SHP77 treated with DMSO at 0.1 percent for 48 hours (cell line): ENCODE measurements around the gene VAV3.

Experiments
- DNase-seq: peaks from one replicate; lab custom pipeline; 2025; lab: John Stamatoyannopoulos, UW

The VAV3 gene

DNA sequence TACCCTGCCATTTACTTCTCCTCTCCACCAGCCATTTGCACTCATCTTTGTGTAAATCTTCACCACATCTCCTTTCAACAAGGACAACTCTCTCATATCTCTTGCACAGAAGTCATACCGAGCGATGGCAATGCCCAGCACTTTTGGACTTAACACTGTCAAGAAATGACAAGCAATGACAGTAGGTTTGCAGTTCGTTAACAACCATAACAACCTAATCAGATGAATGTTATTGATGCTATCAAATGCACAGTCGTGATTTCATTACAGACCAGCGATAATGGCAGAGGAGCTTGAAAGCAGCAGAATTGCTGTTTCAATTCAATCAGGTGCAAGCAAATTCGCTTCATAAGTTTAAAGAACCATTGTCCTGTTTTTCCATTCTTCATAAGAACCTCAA, 390.9 kb downstream of the VAV3 start:
- no peak for DNase-seq

DNA sequence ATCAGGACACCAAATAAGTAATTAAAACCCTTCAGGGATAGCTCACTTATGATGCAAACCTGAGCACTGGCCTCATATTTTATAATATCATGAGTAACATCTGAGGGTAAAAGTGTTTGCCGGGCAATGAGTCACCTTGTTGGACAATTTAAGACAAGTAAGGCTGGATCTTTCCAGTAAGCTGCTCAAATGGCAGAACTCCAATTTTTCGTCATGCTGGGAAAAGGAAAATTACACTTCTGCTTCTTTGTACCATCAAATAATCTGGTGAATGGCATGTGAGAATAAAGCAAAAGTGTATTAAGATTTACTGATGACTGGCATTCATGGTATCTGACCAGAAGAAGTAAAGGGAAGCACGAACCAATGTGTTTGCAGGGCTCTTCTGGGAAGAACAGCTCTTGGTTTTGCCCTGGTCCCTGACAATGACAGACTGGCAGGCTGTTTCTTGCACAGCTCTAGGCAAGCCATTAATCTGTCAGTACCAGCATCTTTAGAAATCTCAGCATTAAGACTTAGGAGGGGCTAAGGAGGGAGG, 392.2 kb downstream of the VAV3 start:
- DNase-seq: peak; percentile 4

DNA sequence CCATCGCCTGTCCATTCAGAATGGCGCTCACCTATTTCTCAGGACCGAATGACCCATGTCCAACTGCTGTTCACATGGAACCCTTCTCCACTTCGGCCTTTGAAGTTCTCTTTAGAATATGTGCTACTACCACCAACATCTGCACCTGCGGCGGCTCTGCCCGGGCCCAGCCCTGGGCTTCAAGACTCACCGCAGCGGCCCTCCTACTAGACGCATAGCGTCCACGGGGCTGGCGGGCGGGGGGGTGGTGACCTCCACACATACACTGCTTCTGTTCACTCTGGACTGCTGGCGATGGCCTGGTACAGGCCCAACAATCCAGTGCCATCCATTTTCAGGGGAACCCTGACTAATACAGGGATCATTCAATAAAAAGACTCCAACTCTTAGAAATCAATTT, 394.2 kb downstream of the VAV3 start:
- DNase-seq: no peak

DNA sequence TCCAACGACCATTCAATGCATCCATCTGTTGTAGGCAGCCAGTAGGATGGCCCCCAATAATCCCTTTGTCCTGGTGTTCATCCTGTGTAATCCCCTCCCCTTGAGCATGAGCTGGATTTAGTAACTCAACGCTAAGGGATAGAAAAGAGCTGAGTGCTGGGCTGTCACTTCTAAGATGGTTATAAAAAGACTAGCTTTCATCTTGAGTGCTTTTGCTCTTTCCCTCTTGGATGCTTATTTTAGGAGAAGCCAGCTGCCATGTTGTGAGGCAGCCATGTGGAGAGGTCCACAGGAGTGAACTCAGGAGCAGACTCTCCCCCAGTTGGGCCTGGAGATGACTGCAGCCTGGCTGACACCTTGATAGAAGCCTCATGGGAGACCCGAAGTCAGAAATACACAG, 401.5 kb downstream of the VAV3 start:
- no peak for DNase-seq

DNA sequence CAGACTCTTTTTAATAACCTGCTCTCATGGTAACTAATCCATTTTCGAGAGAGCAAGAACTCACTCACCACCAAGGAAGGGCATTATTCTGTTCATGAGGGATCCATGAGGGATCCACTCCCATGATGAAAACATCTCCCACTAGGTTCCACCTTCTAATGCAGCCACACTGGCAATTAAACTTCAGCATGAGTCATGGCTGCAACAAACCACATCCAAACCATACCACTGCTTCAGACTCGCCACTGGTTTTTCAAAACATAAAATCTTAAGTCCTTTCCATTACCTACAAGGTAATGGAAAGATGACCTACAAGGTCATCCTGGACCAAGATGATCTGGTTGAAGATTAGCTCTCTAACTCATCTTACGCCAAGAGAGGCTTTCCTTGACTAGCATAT, 405.1 kb downstream of the VAV3 start:
- no peak for DNase-seq

DNA sequence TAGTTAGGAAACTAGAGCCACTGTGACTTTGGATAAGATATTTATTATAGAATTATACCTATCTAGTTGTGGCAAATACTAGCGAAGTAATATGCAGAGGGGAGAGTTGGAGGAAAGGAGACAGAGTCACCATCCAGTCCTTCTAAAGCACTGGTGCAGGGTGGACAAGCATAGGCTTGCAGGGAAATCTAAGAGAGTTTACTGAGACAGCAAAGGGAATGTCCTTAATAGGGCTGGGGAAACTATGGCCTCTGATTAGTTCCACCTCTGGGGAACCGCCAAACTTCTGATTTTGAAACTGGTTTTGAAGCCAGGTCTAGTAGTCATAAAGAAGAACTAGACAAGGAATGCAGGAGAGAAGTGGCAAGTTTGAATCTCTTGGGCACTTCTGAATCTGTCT, 407.9 kb downstream of the VAV3 start:
- DNase-seq: no peak

DNA sequence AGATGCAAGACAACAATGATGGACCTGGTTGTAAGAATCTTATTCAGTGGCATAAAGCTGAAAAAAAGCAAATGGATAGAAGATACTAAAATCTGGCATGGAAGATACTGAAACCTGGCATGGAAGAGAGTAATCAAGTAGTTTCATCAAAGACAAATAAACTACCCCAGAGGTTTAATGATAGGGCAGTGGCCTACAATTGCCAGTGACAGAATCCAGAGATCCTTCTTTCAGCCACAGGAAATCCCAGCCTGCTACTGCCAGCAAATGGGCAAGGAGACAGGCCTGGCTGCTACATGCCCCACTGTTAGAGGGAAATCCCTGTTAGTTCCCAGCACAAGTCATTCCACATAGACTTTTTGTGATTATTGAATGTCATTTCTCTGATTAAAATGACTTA, 409.4 kb downstream of the VAV3 start:
- no peak for DNase-seq

DNA sequence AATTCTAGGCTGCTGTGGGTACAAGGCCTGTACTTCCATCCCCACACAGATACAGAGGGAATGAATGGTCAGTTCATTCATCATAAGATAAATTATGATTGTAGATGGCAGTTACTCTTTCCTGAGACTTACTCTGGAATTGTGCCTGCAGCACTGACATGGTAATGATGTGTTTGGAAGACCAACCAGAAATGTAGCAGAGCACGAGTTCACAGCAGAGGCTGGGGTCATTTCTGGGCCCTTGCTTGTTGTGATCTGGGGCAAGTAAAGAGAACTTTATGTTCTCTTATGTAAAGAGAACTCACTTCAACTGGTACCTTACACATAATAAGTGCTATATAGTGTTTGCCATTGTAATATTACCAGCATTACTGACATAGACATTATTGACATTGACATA, 412.2 kb downstream of the VAV3 start:
- DNase-seq: no peak

DNA sequence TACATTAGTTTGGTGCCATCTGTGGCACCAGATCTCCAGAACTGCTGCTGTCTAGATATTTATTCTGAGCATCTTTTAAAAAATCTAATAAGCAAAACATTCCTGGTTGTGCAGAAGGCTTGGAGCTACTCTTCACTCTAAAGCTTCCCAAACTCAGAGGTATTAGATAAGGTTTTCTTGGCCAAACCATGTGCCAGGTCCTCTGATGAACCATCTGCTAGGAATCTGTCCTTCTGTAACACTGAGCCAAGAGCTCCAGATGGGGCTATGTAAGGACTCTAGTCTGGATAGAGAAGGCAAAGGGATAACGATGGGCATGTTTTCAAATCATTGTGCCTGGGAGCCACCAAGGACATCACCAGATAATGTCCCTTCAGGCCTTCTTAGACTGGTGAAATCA, 413.5 kb downstream of the VAV3 start:
- no peak for DNase-seq

DNA sequence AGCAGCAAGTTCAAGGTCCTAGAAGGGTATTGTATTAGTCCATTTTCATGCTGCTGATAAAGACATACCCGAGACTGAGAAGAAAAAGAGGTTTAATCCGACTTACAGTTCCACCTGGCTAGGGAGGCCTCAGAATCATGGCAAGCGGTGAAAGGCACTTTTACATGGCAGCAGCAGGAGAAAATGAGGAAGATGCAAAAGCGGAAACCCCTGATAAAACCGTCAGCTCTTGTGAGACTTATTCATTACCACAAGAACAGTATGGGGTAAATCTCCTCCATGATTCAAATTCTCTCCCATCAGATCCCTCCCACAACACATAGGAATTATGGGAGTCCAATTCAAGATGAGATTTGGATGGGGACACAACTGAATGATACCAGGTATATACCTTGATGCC, 414.6 kb downstream of the VAV3 start:
- no peak for DNase-seq

DNA sequence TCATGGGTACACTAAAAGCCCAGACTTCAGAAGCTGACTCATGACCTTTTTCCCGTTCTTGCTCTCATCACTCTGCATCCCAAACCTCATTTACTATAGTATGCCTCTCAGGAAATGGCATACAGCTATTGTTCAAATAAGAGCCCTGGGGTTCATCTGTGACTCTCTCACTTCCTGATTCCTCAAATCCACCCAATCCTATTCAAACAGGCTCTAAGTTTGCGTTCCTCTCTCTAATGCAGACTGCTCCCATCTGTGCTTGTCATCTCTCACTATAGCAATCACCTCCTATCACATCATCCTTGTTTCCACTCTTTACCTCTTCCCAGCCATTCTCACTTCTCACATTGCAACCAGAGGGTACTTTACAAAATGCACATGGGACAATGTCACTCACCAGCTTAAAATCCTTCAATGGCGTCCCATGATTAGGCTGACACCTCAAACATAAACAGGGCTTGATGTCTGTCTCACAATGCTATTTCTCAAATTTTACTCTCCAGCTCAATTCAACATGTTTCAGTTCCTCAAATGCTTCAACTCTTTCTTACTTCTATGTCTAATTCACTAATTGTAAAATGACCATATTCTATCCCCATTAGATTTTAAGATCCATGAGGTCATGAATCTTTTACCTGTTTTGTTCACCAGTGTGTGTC, 415.7 kb downstream of the VAV3 start:
- no peak for DNase-seq

DNA sequence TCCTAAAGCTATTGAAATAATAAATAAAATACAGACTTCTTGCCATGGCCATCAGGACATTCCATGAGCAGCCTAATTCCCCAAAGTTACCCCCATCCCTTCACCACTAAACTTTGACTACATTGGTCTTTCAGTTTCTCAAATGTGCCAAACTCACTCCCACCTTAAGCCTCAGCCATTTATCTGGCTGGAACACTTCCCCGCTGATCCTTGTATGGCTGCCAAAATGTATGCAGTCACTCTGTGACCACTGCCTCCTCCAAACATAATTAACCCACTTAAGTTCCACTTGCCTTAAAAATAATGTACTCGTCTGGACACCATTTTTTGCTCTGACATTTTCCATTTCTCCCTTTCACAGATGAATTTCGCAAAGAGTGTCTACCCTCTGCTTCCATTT, 416.7 kb downstream of the VAV3 start:
- no peak for DNase-seq

DNA sequence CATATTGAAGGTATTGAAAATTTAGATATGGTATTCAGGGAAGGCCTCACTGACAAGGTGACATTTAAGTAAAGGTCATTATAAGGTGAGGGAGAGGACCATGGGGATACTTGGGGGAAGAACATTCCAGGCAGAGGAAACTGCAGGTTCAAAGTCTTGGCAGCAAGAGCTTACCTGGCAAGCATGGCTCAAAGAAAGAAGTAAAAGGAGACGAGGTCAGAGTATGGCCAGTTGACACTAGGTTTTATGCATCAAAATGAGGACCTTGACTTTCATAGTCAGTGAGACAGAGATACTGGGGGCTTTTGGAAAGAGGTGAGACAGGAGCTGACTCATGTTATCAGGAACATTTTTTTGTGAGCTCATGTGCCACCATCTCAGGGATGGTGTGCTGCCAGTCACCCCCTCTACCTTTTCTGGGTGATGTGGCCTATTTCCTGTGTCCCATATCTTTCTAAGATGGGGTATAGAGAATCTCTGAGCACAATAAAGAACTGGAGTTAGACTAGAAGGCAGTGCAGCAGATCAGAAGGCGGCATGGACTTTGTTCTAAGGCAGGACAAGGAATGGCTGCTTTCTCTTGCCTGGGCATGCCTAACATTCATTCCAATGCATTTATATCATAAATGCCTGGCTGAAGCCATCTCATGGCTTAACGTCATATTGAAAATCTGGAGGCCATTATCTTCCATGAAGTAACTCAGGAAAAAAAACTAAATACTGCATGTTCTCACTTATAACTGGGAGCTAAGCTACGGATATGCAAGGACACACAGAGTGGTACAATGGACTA, 417.4 kb downstream of the VAV3 start:
- no peak for DNase-seq

DNA sequence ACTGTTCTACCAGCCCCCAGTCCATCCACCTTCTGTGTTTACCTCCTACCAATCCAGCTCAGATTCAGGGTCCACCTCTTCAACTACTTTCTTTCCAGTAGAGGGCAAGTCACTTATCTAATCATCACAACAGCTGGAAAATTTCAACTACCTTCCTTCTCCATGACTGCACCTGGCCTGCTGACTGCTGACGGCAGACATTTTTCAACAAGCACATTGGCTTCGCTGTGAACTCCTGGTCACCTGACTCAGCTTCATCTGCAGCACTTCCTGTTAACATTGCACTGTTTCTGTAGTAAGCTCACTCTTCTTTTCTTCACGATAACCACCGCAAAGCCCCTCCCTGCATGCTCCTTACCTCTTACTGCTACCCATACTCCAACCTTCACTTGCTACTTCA, 418.4 kb downstream of the VAV3 start:
- no peak for DNase-seq

DNA sequence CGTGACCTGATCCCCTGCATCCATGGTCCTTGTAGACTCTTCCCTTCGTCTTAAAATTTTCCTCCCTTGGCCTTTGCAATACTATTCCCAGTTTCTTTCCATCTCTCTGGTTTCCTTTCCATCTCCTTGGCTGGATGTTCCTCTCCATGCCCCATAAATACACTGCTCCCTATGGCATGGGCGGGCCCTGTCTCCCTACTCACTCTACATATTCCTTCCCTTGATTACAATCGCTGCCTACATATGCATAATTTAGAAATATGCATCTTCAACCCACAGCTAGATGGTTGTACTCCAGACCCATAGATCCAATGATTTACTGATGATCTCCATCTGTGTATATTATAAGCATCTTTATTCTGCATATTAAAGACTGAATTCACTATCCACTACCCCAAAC, 419.1 kb downstream of the VAV3 start:
- DNase-seq: no peak

DNA sequence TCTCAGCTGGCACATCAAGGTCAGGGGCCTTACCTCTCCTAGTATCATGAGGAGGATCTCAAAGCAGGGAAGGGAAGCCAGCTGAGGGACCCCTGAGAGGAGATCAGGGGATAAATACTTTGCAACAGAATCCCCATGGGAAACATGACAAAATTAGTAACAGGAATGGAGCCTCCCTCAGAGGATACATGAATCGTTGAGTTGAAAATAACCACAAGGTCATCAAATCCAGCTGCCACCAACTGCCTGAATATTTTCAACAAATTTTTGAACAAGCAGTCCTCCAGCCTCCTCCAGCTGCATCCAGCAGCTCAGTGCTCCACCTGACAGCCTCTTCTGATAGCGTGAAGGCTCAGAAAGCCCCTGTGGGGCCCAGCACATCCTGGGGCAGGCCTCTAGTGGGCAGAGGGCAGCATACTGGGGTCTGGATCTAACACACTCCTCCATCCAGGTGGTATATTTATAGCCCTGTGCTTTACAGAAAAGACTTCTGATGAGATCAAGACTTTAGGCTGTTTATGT, 419.9 kb downstream of the VAV3 start:
- DNase-seq: no peak

DNA sequence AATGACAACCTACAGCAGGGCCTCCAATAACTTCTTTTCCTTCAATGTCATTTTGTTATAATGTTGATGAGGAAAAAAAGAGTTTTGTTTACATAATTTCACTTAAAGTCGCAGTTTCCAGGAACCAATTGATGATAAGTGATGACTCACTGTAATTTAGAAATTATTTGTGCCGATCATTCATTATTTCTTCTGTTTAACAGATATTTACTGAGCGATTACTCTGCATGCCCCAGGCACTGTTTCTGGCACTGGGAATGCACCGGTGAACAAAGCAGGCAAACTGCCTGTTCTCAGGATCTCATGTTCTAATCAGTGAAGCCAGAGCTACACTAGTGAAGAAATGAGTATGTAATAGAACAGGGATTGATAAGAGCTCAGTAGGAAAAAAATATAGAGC, 420.7 kb downstream of the VAV3 start:
- DNase-seq: no peak

DNA sequence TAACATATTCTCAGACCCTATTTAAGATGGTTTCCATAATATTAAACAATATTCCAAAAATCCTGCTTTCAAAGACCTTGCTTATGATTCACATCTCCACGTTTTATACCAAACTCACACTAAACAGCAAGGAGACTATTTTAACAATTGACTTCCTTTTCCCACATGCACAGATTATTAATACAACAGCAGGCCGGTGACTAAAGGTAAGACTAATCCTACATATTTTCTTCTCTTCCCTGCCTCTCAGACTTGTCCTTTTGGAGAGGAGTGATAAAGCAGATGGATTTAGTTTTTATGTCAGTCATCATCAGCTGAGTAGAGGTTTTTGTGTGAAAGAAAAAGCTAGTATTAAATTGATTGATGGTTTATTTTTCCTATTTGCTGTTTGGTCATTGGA, 423.6 kb downstream of the VAV3 start:
- DNase-seq: no peak

DNA sequence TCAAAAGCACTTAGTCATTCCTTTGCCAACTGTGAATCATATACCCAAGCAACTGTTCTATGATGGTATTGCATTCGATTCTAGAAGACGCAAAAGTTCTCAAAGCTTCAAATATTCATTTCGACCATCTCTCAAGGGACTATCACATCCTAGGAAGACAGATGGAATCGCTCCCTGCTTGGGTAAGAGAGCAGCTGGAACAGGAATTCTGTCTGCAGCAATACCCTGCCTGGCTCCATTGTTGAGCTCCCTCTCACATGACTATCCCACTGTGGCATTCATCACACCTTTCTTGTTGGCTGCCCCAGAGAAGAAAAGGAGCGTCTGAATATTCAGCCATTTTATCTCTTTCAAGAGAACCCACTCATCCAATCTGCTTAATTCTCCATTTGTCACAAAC, 426.5 kb downstream of the VAV3 start:
- no peak for DNase-seq

DNA sequence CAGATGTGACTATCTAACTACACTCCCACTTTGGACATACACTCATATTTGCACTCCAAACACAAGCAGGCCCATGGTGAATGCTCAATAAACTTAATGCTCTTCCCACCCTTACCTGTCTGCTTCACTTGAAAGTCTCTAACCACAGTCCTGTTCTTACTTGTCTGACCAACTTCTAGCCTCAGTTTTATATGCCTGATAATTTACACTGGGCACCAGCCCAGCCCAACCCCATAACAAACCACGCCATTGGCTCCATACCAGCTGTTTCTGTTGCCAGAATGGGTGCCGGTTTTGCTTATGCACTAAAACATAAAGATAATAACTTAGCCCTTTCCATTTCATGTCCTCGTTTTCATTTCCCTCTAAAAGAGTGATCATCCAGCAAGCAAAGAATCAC, 428.7 kb downstream of the VAV3 start:
- no peak for DNase-seq

DNA sequence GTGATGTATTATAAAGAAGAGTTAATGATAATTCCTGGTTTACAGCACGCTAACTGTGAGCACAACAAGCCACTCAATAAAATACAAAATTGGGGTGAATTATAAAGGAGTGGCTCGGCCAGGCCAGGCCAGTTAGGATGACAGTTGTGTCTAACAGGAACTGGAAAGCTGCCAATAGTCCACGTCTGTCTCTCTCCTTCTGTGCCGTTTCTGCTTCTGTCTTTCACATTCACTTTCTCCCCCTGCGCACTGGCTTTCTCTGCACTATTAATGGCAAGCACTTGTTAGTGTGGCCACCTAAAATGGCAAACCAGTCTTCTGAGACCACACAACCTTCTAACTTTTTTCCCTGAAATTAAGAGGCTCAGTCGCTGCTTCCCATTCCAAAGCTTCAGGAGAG, 429.9 kb downstream of the VAV3 start:
- DNase-seq: peak; percentile 34

DNA sequence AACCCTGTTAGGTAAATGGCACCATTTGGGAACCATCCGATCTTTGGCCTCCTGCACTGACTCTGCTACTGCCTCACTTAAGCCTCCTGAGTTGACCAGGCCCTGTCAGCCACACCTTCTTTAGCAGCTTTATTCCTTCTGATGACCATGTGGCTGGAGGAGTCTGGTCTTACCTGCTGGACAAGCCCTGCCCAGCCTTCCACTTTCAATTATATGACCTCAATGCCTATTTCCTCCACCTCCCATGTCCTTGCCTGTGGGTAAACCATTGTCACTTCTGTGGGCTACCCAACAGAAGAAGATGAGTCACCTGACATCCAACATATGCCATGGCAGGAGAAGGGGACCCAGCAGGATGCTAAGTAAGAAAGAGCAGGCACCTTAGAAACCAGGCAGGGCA, 430.3 kb downstream of the VAV3 start:
- no peak for DNase-seq

DNA sequence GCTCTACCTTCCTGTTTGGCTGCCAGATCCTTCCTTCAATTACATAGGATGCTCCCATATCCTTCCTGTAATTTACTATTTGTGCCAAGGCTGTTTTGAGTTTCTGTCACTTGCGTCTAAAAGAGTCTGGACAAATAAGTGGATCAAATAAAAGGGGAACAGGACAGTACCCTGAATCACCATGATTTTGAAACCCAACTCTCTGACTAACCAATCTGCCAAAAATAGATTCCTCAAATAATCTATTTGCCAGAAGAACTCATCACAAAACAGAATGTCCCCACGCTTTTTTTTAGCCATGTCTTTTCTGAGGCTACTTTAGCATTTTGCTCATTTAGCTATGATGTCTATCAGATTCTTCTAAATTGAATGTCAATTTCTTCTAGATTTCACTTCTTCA, 431.5 kb downstream of the VAV3 start:
- no peak for DNase-seq

DNA sequence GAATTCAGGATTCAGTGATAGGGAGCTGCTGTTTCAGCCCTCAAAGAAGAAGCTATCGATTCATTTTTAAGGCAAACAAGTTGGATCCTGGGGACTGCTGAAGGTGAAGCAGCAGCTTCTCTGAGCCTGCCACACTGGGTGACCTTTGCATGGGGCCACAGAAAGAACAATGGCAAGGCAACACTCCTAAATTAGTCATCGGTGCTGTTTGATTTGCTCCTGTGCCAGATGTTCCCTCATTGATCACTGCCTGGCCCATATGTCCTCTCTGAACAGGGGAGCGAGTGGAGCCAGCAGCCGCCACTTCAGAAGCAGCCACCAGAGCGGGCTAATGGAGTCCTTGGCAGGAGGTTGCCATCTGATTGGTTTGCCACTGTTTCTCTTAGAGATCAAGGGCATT, 432.7 kb downstream of the VAV3 start:
- DNase-seq: peak; percentile 84
